PC-9 (cell line): ENCODE results near the gene TRAPPC10. TPM values are rescaled to one million over a fixed set of nuclear protein-coding genes. Genes with fewer than 3 reads are reported as not detected.
"Not testable (repeated sequence)": the region's sequence is repeated elsewhere in the genome, so short reads cannot be mapped to it uniquely, and the experiment has no call there.

Source experiments
- BruUV-seq: library from RNA; stranded (reverse); fragments of 400-500 nt; replicated peaks from 2 replicates; lab custom pipeline; 2021; lab: Mats Ljungman, UMichigan
- CTCF ChIA-PET: fragments of 300-600 bp; sonication (Branson Sonifier 250); formaldehyde crosslinking; loops from one replicate; lab custom pipeline; 2022; ENCODE audit warnings: antibody characterized with exemption; lab: Charles Lee
- POLR2A ChIA-PET: fragments of 300-600 bp; sonication (Branson Sonifier 250); formaldehyde crosslinking; loops from one replicate; lab custom pipeline; 2022; ENCODE audit warnings: antibody characterized with exemption; ENCODE audit not compliant: unreplicated experiment; lab: Charles Lee
- DNase-seq, 2 experiments: peaks; one replicate each; pipeline versions ENCODE4 v3.0.0 to v3.0.0-alpha.2; 2015 to 2022; ENCODE audit warnings: mixed read lengths in 1 of 2
- H2AFZ ChIP-seq: fragments of 200-600 bp; sonication (generic); 2 replicates; pipeline ENCODE4 v1.8.1; 2017; ENCODE audit warnings: antibody characterized with exemption
- H3F3A ChIP-seq: fragments of 200-600 bp; sonication (generic); 2 replicates; pipeline ENCODE4 v1.8.1; 2017; ENCODE audit warnings: antibody characterized with exemption, mild to moderate bottlenecking, low read depth; ENCODE audit not compliant: insufficient read depth
- H3K27ac ChIP-seq: fragments of 200-600 bp; sonication (generic); 2 replicates; pipeline ENCODE4 v1.6.1; 2016; ENCODE audit warnings: mixed run types
- H3K27me3 ChIP-seq: fragments of 200-600 bp; sonication (generic); 2 replicates; pipeline ENCODE4 v1.6.1; 2016; ENCODE audit warnings: low read depth, mixed run types; ENCODE audit not compliant: insufficient read depth
- H3K36me3 ChIP-seq: fragments of 200-600 bp; sonication (generic); 2 replicates; pipeline ENCODE4 v1.6.1; 2016; ENCODE audit warnings: low read depth, mixed run types
- H3K4me1 ChIP-seq: fragments of 200-600 bp; sonication (generic); replicated peaks from 2 replicates; pipeline ENCODE4 v1.6.1; 2016; ENCODE audit warnings: mixed run types; ENCODE audit not compliant: insufficient read depth
- H3K4me2 ChIP-seq: fragments of 200-600 bp; sonication (generic); 2 replicates; pipeline ENCODE4 v1.6.1; 2017; ENCODE audit warnings: mixed run types
- H3K4me3 ChIP-seq: fragments of 200-600 bp; sonication (generic); 2 replicates; pipeline ENCODE4 v1.6.1; 2016; ENCODE audit warnings: mixed run types
- H3K79me2 ChIP-seq: fragments of 200-600 bp; sonication (generic); 2 replicates; pipeline ENCODE4 v1.6.1; 2017; ENCODE audit warnings: low read depth, mixed run types
- H3K9me2 ChIP-seq: fragments of 200-600 bp; sonication (generic); 2 replicates; pipeline ENCODE4 v1.8.1; 2017; ENCODE audit warnings: mild to moderate bottlenecking; ENCODE audit not compliant: insufficient read depth
- H3K9me3 ChIP-seq: fragments of 200-600 bp; sonication (generic); 2 replicates; pipeline ENCODE4 v1.8.1; 2016; ENCODE audit warnings: low read depth; ENCODE audit not compliant: insufficient read depth
- H4K20me1 ChIP-seq: fragments of 200-600 bp; sonication (generic); 2 replicates; pipeline ENCODE4 v1.8.1; 2017; ENCODE audit not compliant: insufficient read depth
- intact Hi-C: fragments of 100-400 bp; cut with micrococcal nuclease; formaldehyde crosslinking; loops from one replicate; pipeline ENCODE4 v1.10.0; 2022; ENCODE audit not compliant: unreplicated experiment
- total RNA-seq: library from RNA; stranded (reverse); gene quantifications from 2 replicates; pipeline ENCODE4 v1.2.3, GENCODE V29; 2021

TRAPPC10 gene
- total RNA-seq, 1 experiment from 2014 or later: 27.2 TPM

DNA sequence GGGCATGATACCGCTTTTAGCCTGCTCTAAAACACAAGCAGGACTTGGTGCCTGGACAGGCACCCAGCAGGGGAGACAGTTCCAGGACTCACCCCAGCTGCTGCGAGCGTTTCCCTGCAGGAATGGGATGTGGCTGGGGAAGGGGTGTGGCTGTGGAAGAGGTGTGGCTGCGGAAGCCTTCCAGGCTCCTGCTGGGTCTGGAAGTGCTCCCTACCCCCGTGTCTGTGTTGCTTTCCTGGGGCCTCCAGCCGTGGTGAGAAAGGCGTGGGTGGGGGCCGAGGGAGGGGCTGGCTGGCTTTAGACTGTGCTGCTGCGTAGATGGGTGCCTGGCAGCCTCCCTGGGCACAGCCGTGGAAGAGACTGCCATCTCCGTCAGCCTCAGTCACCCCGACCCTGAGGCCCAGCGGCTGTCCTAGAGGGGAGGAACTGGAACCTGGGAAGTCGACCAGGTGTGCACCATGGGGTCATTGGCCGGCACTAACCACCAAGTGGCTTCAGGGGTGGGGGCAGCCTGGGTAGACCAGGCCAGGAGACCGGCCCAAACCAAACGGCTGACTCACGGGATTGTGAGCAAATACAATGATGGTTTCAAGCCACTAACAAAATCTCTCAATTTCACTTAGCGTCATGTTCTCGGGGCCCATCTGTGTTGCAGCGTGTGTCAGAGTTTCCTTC lies 141.2 kb downstream of the TRAPPC10 start:
- BruUV-seq, intact Hi-C loops, H3F3A ChIP-seq, POLR2A ChIA-PET, H3K9me3 ChIP-seq, H3K79me2 ChIP-seq, H3K4me1 ChIP-seq, H2AFZ ChIP-seq, H3K4me3 ChIP-seq, CTCF ChIA-PET, H3K27ac ChIP-seq, H3K36me3 ChIP-seq, H3K9me2 ChIP-seq, H4K20me1 ChIP-seq, H3K27me3 ChIP-seq, H3K4me2 ChIP-seq: not testable (repeated sequence)
- DNase-seq: peak in 1 of 2 experiments; percentile 10

DNA sequence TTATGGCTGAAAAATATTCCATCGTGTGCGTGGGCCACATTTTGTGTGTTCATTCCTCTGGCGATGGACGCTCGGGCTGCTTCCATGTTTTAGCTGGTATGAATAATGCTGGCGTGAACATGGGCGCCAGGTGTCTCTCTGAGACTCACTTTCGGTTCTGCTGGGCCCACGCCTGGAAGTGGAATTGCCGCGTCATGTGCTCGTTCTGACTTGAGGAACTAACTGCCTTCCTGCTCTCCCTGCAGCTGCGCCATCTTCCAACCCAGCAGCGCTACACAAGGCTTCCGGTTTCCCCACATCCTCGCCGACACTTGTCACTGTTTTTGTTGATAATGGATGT lies 141.8 kb downstream of the TRAPPC10 start:
- H3K79me2 ChIP-seq, H3K9me2 ChIP-seq, H3K4me3 ChIP-seq, H3K4me2 ChIP-seq, H3K27ac ChIP-seq, DNase-seq, intact Hi-C loops, CTCF ChIA-PET, H3F3A ChIP-seq, H3K4me1 ChIP-seq, H3K9me3 ChIP-seq, H3K36me3 ChIP-seq, BruUV-seq, H2AFZ ChIP-seq, H4K20me1 ChIP-seq, H3K27me3 ChIP-seq, POLR2A ChIA-PET: not testable (repeated sequence)

DNA sequence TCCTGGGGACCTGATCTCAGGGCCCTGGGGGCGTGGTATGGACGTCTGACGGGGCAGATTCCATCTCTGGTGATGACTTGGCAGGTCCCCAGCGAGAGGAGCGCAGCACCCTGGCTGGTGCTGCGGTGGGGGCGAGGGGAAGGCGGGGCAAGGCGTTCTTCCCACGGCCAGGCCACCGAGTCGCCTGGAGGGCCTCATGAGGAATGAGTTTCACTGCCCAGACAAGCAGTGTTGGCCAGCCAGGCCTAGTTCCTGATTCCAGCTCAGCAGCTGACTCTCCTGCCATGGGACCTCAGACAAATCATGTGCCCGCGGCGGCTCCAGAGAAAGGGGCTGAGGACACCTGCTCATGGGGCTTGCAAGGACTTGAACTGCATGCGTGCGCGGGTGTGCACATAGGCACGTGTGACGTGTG lies 142.7 kb downstream of the TRAPPC10 start:
- H2AFZ ChIP-seq, BruUV-seq: not testable (repeated sequence)

DNA sequence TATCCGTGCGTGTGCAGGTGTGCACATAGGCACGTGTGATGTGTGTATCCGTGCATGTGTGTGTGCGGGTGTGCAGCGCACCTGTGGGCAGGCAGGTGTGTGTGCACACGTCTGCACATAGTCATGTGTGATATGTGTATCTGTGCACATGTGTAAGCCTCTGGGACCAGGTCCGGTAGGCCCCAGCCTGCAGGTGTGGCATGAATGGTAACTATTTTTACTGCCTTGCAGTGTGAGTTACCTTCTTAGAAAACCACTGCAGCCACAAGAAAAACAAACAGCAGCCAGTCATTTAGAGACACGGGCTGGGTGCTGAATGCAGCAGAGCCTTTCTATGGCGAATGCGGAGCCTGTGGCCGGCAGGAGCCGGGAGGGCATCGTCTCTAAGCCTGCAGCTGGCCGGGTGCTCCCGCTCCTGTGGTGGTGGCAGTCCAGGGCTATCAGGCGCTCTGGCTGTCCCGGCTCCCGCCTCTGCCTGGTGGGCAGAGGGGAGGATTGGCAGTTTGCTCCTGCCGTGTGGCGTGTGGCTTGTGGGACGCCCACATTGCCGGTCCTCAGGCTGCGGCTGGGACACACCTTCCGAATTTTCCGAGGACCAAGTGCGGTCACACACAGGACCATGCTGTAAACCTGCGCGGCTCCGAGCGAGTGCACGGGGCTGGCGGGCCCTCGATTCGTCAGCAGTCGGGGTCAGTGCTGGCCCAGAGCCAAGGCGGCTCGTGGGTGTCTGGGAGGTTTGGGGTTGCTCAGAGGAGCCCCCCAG lies 143.3 kb downstream of the TRAPPC10 start:
- H3F3A ChIP-seq, H3K79me2 ChIP-seq, H3K4me1 ChIP-seq, DNase-seq, H3K4me2 ChIP-seq, BruUV-seq, H3K36me3 ChIP-seq, H3K9me2 ChIP-seq, intact Hi-C loops, H2AFZ ChIP-seq, H3K27ac ChIP-seq, H3K9me3 ChIP-seq, H3K27me3 ChIP-seq, H4K20me1 ChIP-seq, H3K4me3 ChIP-seq, CTCF ChIA-PET, POLR2A ChIA-PET: not testable (repeated sequence)

More for the DNA sequence above, 142.7 kb downstream of the TRAPPC10 start:
- H3F3A ChIP-seq, H3K36me3 ChIP-seq, H4K20me1 ChIP-seq, H3K27ac ChIP-seq, H3K27me3 ChIP-seq, POLR2A ChIA-PET, H3K4me1 ChIP-seq, H3K4me2 ChIP-seq, H3K9me3 ChIP-seq, H3K79me2 ChIP-seq, CTCF ChIA-PET, H3K4me3 ChIP-seq, DNase-seq, intact Hi-C loops, H3K9me2 ChIP-seq: not testable (repeated sequence)

DNA sequence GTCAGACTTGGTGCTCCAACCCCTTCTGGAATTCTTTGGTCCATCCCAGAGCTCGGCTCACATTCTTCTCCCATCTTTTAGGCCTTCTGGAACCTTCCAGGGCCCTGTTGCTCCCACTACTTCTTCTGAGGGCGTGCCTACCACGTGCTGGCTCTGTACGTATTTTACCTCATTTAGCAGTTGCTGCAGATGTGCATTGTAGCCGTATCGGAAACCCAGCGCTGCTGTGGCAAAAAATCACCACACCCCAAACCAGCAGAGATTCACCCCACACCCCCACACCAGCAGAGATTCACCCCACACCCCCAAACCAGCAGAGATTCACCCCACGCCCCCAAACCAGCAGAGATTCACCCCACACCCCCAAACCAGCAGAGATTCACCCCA lies 143.9 kb downstream of the TRAPPC10 start:
- DNase-seq, BruUV-seq, H3K4me2 ChIP-seq, H3K27ac ChIP-seq, CTCF ChIA-PET, POLR2A ChIA-PET, H3F3A ChIP-seq, H3K79me2 ChIP-seq, intact Hi-C loops, H3K27me3 ChIP-seq, H2AFZ ChIP-seq, H3K4me3 ChIP-seq, H3K4me1 ChIP-seq, H3K9me2 ChIP-seq, H3K9me3 ChIP-seq, H3K36me3 ChIP-seq, H4K20me1 ChIP-seq: not testable (repeated sequence)

Other genes with a start within 250 kb of the TRAPPC10 start
- 88.5 and 136 TPM in 2 replicates for gene CSTB, start 236.0 kb upstream of the TRAPPC10 start, total RNA-seq
- gene RRP1, start 222.7 kb upstream of the TRAPPC10 start, total RNA-seq: 24.9 and 28.0 TPM in 2 replicates
- gene AGPAT3, start 147.1 kb upstream of the TRAPPC10 start, total RNA-seq: 39.0 and 41.2 TPM in 2 replicates
- 22.6 and 22.9 TPM in 2 replicates for gene PWP2, start 95.1 kb downstream of the TRAPPC10 start, total RNA-seq
- gene GATD3, start 121.4 kb downstream of the TRAPPC10 start, total RNA-seq: 49.1 and 67.7 TPM in 2 replicates
- 2.9 and 3.9 TPM in 2 replicates for gene ICOSLG, start 228.6 kb downstream of the TRAPPC10 start, total RNA-seq
- gene DNMT3L, start 249.6 kb downstream of the TRAPPC10 start, total RNA-seq: not detected in 2 replicates